K562 (cell line): ENCODE measurements around the gene MORF4L1. TPM values are rescaled to one million over a fixed set of nuclear protein-coding genes. Genes with fewer than 3 reads are reported as not detected.

Source experiments
- ATAC-seq: fragments of 200-7000 bp; cut with Tn5 transposase; 3 replicates; pipeline ENCODE4 v1.9.1; 2020; ENCODE audit warnings: moderate library complexity
- BruUV-seq: library from RNA; stranded (reverse); fragments of 400-500 nt; replicated peaks from 2 replicates; lab custom pipeline; 2021; lab: Mats Ljungman, UMichigan
- CTCF ChIA-PET: fragments of 300-600 bp; formaldehyde crosslinking; extraction: SDS; loops from one replicate; lab custom pipeline; 2021; ENCODE audit warnings: low intra/inter-chr PET ratio; lab: Yijun Ruan, JAX
- POLR2A ChIA-PET: fragments of 300-600, 350-650 bp; sonication (Branson Sonifier 250); formaldehyde crosslinking; extraction: SDS; loops from one replicate; lab custom pipeline; 2021; ENCODE audit warnings: antibody characterized with exemption, inconsistent platforms; lab: Yijun Ruan, JAX
- DNase-seq, 4 experiments: peaks; one replicate each; pipeline versions ENCODE4 v3.0.0 to v3.0.0-alpha.2; 2011 to 2018; ENCODE audit warnings: low spot score in 3 of 4, mixed read lengths in 3 of 4; ENCODE audit errors: extremely low read depth in 1 of 4
- FAIRE-seq: peaks from 2 replicates; lab custom pipeline; 2011; peaks lifted over from hg19 to GRCh38; lab: Jason Lieb, UNC
- H2AFZ ChIP-seq: 2 replicates; pipeline ENCODE4 v1.6.0; 2011; ENCODE audit warnings: low read depth, low read length, control low read depth, inconsistent platforms
- H3K27ac ChIP-seq: fragments of 200-600 bp; 3 replicates; pipeline ENCODE4 v1.8.0; 2011; ENCODE audit warnings: low read depth, mild to moderate bottlenecking, control low read depth, inconsistent platforms, low read length, moderate library complexity, mixed read lengths; ENCODE audit errors: extremely low read depth
- H3K27me3 ChIP-seq, 2 experiments: fragments of 300-600 bp in 1 of 2; 2 replicates in 1 of 2; 3 replicates in 1 of 2; pipeline versions ENCODE4 v1.6.0 to v1.8.0; 2011; ENCODE audit warnings: inconsistent platforms in 2 of 2, low read length in 2 of 2, mild to moderate bottlenecking in 1 of 2, mixed read lengths in 1 of 2, moderate library complexity in 1 of 2; ENCODE audit not compliant: control insufficient read depth in 2 of 2, insufficient read depth in 2 of 2
- H3K36me3 ChIP-seq: fragments of 300-600 bp; 3 replicates; pipeline ENCODE4 v1.8.0; 2011; ENCODE audit warnings: mild to moderate bottlenecking, low read length, inconsistent platforms; ENCODE audit not compliant: control insufficient read depth, insufficient read depth
- H3K4me1 ChIP-seq, 2 experiments: fragments of 200-600 bp in 1 of 2; replicated peaks in 1 of 2; 2 replicates in 1 of 2; 3 replicates in 1 of 2; pipeline versions ENCODE4 v1.5.1 to v1.8.0; 2011; ENCODE audit warnings: inconsistent platforms in 2 of 2, low read length in 2 of 2, mild to moderate bottlenecking in 1 of 2, mixed read lengths in 1 of 2, moderate library complexity in 1 of 2; ENCODE audit not compliant: control insufficient read depth in 2 of 2, insufficient read depth in 2 of 2
- H3K4me2 ChIP-seq: 2 replicates; pipeline ENCODE4 v1.6.1; 2011; ENCODE audit warnings: low read length, control low read depth, inconsistent platforms, mixed read lengths; ENCODE audit not compliant: insufficient read depth
- H3K4me3 ChIP-seq: fragments of 200-600 bp; sonication (generic), shearing (Covaris generic); 2 replicates; pipeline ENCODE4 v1.5.1; 2016; ENCODE audit warnings: control low read depth, inconsistent platforms
- H3K79me2 ChIP-seq: fragments of 200-600 bp; 3 replicates; pipeline ENCODE4 v1.8.0; 2011; ENCODE audit warnings: low read length, inconsistent platforms; ENCODE audit not compliant: control insufficient read depth, insufficient read depth
- H3K9ac ChIP-seq, 2 experiments: 2 replicates each; pipeline versions ENCODE4 v1.6.0 to v1.6.1; 2011; ENCODE audit warnings: low read depth in 2 of 2, low read length in 2 of 2, control low read depth in 1 of 2, inconsistent platforms in 1 of 2, mild to moderate bottlenecking in 1 of 2, mixed read lengths in 1 of 2; ENCODE audit not compliant: insufficient read depth in 1 of 2
- H3K9me1 ChIP-seq: one replicate; pipeline ENCODE4 v1.6.0; 2011; ENCODE audit warnings: inconsistent platforms, mild to moderate bottlenecking, low read length, moderate library complexity; ENCODE audit not compliant: control insufficient read depth, insufficient read depth
- H3K9me3 ChIP-seq: replicated peaks from 2 replicates; pipeline ENCODE4 v1.5.1; 2011; ENCODE audit warnings: low read depth, low read length, inconsistent platforms; ENCODE audit not compliant: control insufficient read depth, insufficient read depth
- H4K20me1 ChIP-seq: replicated peaks from 2 replicates; pipeline ENCODE4 v1.6.1; 2011; ENCODE audit warnings: low read length, inconsistent platforms, mixed read lengths; ENCODE audit not compliant: control insufficient read depth, insufficient read depth
- BCOR ChIP-seq: fragments of 450-650 bp; IDR thresholded peaks from 2 replicates; pipeline ENCODE4 v1.6.1; 2016
- KDM1A ChIP-seq, 2 experiments: fragments of 450-650 bp; IDR thresholded peaks; 2 replicates each; pipeline ENCODE4 v1.6.1; 2016; ENCODE audit warnings: mild to moderate bottlenecking in 2 of 2
- RBM25 ChIP-seq: fragments of 200-400 bp; formaldehyde crosslinking; IDR thresholded peaks from 2 replicates; pipeline ENCODE4 v1.6.1; 2018; ENCODE audit warnings: low read length, low read depth, moderate library complexity; ENCODE audit not compliant: severe bottlenecking
- TSHZ1 ChIP-seq: fragments of 250-450 bp; sonication (Bioruptor Pico); IDR thresholded peaks from 2 replicates; pipeline ENCODE4 v1.4.0; 2020; ENCODE audit warnings: mild to moderate bottlenecking, moderate library complexity
- WGBS: fragments of 100-300 bp; shearing (Covaris generic); methylation state at CpG from one replicate; pipeline ENCODE4 v1.1.6; 2016; ENCODE audit warnings: low coverage, mixed read lengths; ENCODE audit not compliant: insufficient coverage; ENCODE audit errors: missing lambda C conversion rate; 5-methylcytosine and 5-hydroxymethylcytosine counted together
- in situ Hi-C: fragments of 300-500 bp; cut with MboI; formaldehyde crosslinking; loops from 4 replicates; pipeline ENCODE4 v1.15.0; 2018; ENCODE audit warnings: inconsistent platforms, mixed read lengths
- intact Hi-C: fragments of 100-400 bp; cut with micrococcal nuclease; formaldehyde crosslinking; loops from 2 replicates; pipeline ENCODE4 v1.14.2; 2022
- polyA plus RNA-seq, 8 experiments: library from polyadenylated mRNA; depleted of rRNA in 4 of 8; stranded (reverse) in 5 of 8; unstranded in 3 of 8; fragments of >200 nt; fragmentation: Nextera tagmentation in 2 of 8; fragmentation: Illumina TruSeq in 1 of 8; extraction: Ambion mirVana in 2 of 8; extraction: Trizol in 1 of 8; gene quantifications; 2 replicates each; pipeline versions ENCODE4 v1.2.1 to v1.2.3, GENCODE V29; 2011 to 2014; ENCODE audit warnings: inconsistent platforms in 1 of 8, missing spikeins in 1 of 8
- total RNA-seq, 7 experiments: library from RNA; depleted of rRNA in 6 of 7; stranded (reverse); fragments of >200 nt in 6 of 7; fragmentation: Illumina TruSeq in 2 of 7; extraction: Trizol in 2 of 7; gene quantifications; 2 replicates each; pipeline versions ENCODE4 v1.2.1 to v1.2.3, GENCODE V29; 2011 to 2021; ENCODE audit warnings: low replicate concordance in 1 of 7
- TF ChIP-seq, protein P1 (sequence below): fragments of 250-450 bp; sonication (Bioruptor Pico); IDR thresholded peaks from 2 replicates; pipeline ENCODE4 v1.5.0; 2020; ENCODE audit warnings: mild to moderate bottlenecking, borderline replicate concordance

Gene MORF4L1
- total and polyA plus RNA-seq, 9 of the 15 experiments (the other 6 are each of a cell fraction or from before 2014, with no cell fraction given) = 127 to 615 (median 281) TPM

DNA sequence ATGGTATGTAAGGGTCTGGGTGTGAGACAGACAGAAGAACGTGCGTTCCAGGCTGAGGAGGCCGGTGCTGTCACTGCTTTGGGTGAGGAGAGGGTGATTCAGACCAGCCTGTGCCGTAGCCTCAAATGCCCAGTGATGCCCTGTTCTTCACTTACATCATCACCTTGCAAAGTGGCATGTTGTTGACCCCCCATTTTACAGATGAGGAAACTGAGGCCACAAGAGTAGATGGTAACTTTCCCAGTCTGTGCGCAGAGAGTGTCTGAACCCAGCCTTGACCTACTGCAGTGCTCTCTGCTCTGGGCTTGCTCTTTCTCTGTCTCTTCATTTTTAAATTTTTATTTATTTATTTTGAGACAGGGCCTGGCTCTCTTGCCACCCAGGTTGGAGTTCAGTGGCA lies 73.8 kb downstream of the MORF4L1 start:
- FAIRE-seq = no peak
- Histone ChIP-seq H3K79me2 (peaks cover 32% of the 10 kb centered on the region), H3K27ac (no peak overlapping the region), H4K20me1 (no peaks in the 10 kb centered on the region), H3K4me2 (no peak overlapping the region), H3K9me1 (no peaks in the 10 kb centered on the region), H3K9ac (no peak overlapping the region), H3K4me3 (no peak overlapping the region), H3K9me3 (no peaks in the 10 kb centered on the region), H3K27me3 (no peaks in the 10 kb centered on the region)
- BruUV-seq = no TSS peak
- ChIA-PET POLR2A (interaction anchor here (0.7 kb wide), 1 partner anchor 534 kb away, joined by 4 read pairs; no protein-coding TSS in a partner anchor), CTCF (no interaction called here)
- ATAC-seq = no peak
- intact Hi-C loops = no loop called here
- TF ChIP-seq RBM25 = peak; percentile 95
- peak; percentile 72 for TF ChIP-seq BCOR
- TF ChIP-seq KDM1A (IDR thresholded peaks at IDR 0.05) = peak; percentile 40 to 52; a peak in 3 of 4 replicates
- no peak for TF ChIP-seq TSHZ1 (CRISPR knock-in tag)
- TF ChIP-seq, protein P1, sequence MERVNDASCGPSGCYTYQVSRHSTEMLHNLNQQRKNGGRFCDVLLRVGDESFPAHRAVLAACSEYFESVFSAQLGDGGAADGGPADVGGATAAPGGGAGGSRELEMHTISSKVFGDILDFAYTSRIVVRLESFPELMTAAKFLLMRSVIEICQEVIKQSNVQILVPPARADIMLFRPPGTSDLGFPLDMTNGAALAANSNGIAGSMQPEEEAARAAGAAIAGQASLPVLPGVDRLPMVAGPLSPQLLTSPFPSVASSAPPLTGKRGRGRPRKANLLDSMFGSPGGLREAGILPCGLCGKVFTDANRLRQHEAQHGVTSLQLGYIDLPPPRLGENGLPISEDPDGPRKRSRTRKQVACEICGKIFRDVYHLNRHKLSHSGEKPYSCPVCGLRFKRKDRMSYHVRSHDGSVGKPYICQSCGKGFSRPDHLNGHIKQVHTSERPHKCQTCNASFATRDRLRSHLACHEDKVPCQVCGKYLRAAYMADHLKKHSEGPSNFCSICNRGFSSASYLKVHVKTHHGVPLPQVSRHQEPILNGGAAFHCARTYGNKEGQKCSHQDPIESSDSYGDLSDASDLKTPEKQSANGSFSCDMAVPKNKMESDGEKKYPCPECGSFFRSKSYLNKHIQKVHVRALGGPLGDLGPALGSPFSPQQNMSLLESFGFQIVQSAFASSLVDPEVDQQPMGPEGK = no peak
- TF ChIP-seq, all 486 proteins: peak for 3
- no peak overlapping the region for H2AFZ ChIP-seq
- WGBS = 61% methylated on average over 5 of the region's 5 CpGs
- in situ Hi-C loops = no loop called here
- no peak for DNase-seq
- H3K36me3 ChIP-seq = no peaks in the 10 kb centered on the region
- H3K4me1 ChIP-seq = peaks cover 21 to 22% of the 10 kb centered on the region in 2 experiments
